ENCODE results near the gene BBS9. TPM values are rescaled to one million over a fixed set of nuclear protein-coding genes. Genes with fewer than 3 reads are reported as not detected.

BBS9 gene
- total and polyA plus RNA-seq, 4 experiments from 2014 or later = 13.9 to 27.3 (median 24.8) TPM

- H3K27me3 Mint-ChIP-seq = no peaks in the 10 kb centered on the region
- H3K4me1 Mint-ChIP-seq = no peaks in the 10 kb centered on the region
- intact Hi-C loops (cut with micrococcal nuclease) = no loop called here
- Histone ChIP-seq H3K36me3 (ENCODE audit: insufficient read depth, low read length) (no peaks in the 10 kb centered on the region), H3K9me3 (ENCODE audit: control insufficient read depth in 1 of 2, low read length in 2 of 2) (no peaks in the 10 kb centered on the region), H3K27me3 (ENCODE audit: insufficient read depth, low read length) (no peaks in the 10 kb centered on the region), H3K4me3 (ENCODE audit: low read length in 2 of 2) (no peak overlapping the region), H3K4me1 (ENCODE audit: insufficient read depth, low read length) (no peaks in the 10 kb centered on the region), H3K27ac (ENCODE audit: low read depth, low read length) (no peak overlapping the region)
- no peaks in the 10 kb centered on the region for H3K9me3 Mint-ChIP-seq
- no peak overlapping the region for H3K27ac Mint-ChIP-seq
- H3K4me3 Mint-ChIP-seq = no peak overlapping the region
- CTCF ChIA-PET (ENCODE audit: partially characterized antibody) = no interaction called here
- DNase-seq = no peak
- POLR2A ChIA-PET (ENCODE audit: partially characterized antibody) = no interaction called here
- H3K36me3 Mint-ChIP-seq = peaks cover 4 to 12% of the 10 kb centered on the region in 2 donors
Measured at GRCh38 chr7:33632322-33632721, 503.0 kb downstream of the BBS9 start.

DNA sequence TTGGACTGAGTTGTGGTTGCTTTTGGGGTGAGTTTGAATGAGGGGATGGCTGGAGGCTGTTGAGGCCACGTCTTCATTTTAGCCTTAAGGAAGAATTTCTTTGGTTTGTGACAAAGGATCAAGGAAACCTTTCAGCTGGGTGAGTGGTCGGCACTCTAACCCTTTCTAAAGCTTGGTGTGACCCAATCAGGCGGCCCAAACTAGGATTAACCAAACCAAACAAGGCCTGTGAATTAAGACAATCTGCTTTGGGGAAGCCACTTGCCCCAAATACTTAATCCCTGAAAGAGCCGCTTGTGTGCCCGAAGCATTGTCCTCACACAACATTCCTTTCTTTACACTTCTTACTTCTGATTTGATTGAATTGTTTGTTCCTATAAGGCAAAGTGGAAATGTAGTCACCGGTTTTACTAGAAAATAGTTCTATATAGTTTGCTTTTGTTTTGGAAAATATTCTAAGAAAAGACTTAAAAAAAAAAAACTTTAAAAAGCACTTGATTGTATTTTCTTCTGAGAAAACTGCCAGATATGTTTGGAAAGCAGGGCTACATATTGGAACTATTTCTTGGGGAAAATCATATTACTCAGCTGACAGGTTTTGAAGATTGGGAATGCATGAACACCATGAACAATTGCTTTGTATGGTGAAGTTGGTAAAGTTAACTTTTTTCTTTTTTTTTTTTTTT, 503.6 kb downstream of the BBS9 start:
- no peaks in the 10 kb centered on the region for H3K4me1 ChIP-seq (ENCODE audit: insufficient read depth, low read length)
- Mint-ChIP-seq H3K27me3 (no peaks in the 10 kb centered on the region), H3K4me3 (no peak overlapping the region), H3K4me1 (no peaks in the 10 kb centered on the region), H3K36me3 (peaks cover 5 to 14% of the 10 kb centered on the region in 2 donors), H3K27ac (no peak overlapping the region), H3K9me3 (no peaks in the 10 kb centered on the region)
- ChIA-PET POLR2A (ENCODE audit: partially characterized antibody) (no interaction called here), CTCF (ENCODE audit: partially characterized antibody) (interaction anchor here (0.7 kb wide), 1 partner anchor 146 kb away, joined by 3 read pairs; no protein-coding TSS in a partner anchor)
- H3K9me3 ChIP-seq (ENCODE audit: control insufficient read depth in 1 of 2, low read length in 2 of 2) = no peaks in the 10 kb centered on the region
- no peak for DNase-seq
- H3K27me3 ChIP-seq (ENCODE audit: insufficient read depth, low read length) = no peaks in the 10 kb centered on the region
- no peak overlapping the region for H3K4me3 ChIP-seq (ENCODE audit: low read length in 2 of 2)
- intact Hi-C loops (cut with micrococcal nuclease) = no loop called here
- H3K27ac ChIP-seq (ENCODE audit: low read depth, low read length) = no peak overlapping the region
- H3K36me3 ChIP-seq (ENCODE audit: insufficient read depth, low read length) = no peaks in the 10 kb centered on the region

DNA sequence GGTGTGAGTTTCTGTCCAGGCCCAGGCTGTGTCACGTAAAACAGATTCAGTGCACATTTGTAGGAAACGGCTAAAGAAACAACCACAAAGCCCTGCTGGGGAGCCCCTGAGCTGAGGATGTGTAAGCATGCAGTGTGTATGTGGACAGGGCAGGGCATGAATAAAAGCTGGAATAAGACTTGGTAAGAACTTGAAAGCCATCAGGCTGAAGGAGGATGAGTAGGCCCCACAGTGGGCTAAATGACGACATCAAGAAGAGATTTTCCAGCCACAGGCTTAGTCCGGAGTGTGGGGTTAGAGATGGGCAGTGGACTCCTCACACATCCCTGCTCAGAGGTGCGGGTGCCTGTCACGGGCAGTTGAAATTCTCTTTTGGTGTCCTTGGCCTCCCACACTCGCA, 505.2 kb downstream of the BBS9 start:
- ChIA-PET POLR2A (ENCODE audit: partially characterized antibody) (no interaction called here), CTCF (ENCODE audit: partially characterized antibody) (no interaction called here)
- intact Hi-C loops (cut with micrococcal nuclease) = no loop called here
- no peaks in the 10 kb centered on the region for H3K27me3 ChIP-seq (ENCODE audit: insufficient read depth, low read length)
- H3K9me3 ChIP-seq (ENCODE audit: control insufficient read depth in 1 of 2, low read length in 2 of 2) = no peaks in the 10 kb centered on the region
- H3K4me3 ChIP-seq (ENCODE audit: low read length in 2 of 2) = no peak overlapping the region
- Mint-ChIP-seq H3K4me3 (no peak overlapping the region), H3K9me3 (no peaks in the 10 kb centered on the region), H3K4me1 (no peaks in the 10 kb centered on the region), H3K27ac (no peak overlapping the region), H3K36me3 (peaks cover 7 to 15% of the 10 kb centered on the region in 2 donors), H3K27me3 (no peaks in the 10 kb centered on the region)
- no peak overlapping the region for H3K27ac ChIP-seq (ENCODE audit: low read depth, low read length)
- H3K4me1 ChIP-seq (ENCODE audit: insufficient read depth, low read length) = no peaks in the 10 kb centered on the region
- DNase-seq = no peak
- no peaks in the 10 kb centered on the region for H3K36me3 ChIP-seq (ENCODE audit: insufficient read depth, low read length)

DNA sequence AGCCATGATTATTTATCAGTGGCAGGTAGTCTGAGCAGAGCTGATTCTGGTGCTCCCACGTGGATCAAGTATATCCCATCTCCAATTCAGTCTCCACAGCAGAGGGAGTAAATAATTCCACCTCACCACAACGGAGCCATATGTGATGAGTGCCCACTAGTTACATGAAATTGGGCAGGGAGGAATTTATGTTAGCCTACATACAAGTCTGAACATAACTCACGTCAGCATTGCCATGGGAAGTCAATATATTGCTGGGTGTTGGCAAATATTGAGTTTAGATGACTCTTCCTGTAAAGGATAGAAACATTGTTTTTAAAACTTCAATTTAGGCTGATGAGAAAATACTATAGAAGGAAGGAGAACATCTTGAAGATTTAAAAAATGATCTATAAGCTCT, 507.0 kb downstream of the BBS9 start:
- H3K4me3 Mint-ChIP-seq = no peak overlapping the region
- Histone ChIP-seq H3K9me3 (ENCODE audit: control insufficient read depth in 1 of 2, low read length in 2 of 2) (no peaks in the 10 kb centered on the region), H3K27me3 (ENCODE audit: insufficient read depth, low read length) (no peaks in the 10 kb centered on the region), H3K4me3 (ENCODE audit: low read length in 2 of 2) (no peak overlapping the region), H3K27ac (ENCODE audit: low read depth, low read length) (no peak overlapping the region), H3K36me3 (ENCODE audit: insufficient read depth, low read length) (no peaks in the 10 kb centered on the region), H3K4me1 (ENCODE audit: insufficient read depth, low read length) (no peaks in the 10 kb centered on the region)
- H3K27me3 Mint-ChIP-seq = no peaks in the 10 kb centered on the region
- no peak for DNase-seq
- no peaks in the 10 kb centered on the region for H3K9me3 Mint-ChIP-seq
- CTCF ChIA-PET (ENCODE audit: partially characterized antibody) = no interaction called here
- H3K36me3 Mint-ChIP-seq = peaks cover 14 to 18% of the 10 kb centered on the region in 2 donors
- intact Hi-C loops (cut with micrococcal nuclease) = no loop called here
- POLR2A ChIA-PET (ENCODE audit: partially characterized antibody) = no interaction called here
- H3K4me1 Mint-ChIP-seq = no peaks in the 10 kb centered on the region
- H3K27ac Mint-ChIP-seq = no peak overlapping the region

DNA sequence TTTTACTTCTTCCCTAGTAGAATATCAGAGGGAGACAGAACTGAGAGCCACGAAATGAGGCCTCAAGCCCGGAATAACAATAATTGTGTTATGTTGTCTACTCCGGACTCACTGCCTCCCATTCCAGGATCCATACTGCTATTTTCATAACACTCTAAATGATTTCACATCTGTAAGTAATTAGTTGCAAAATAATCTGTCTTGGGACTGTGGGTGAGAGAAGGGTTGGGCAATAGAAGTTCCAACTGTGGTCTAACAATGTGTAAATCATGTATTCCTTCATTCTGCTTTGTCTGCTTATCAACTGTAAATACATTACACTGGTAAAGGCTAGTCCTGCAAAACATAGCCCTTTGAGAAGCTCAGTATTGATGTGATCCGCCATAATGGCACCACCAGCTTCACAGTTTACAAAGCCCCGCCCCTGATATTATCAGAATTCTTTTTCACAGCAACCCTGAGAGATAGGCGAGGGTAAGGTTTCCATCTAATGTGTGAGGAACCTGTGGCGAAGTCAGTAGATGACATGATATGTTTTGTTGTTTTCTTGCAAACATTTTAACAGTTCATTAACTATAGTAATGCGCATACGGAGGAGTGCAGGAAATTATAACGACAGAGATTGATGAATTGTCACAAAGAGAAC, 510.3 kb downstream of the BBS9 start:
- ChIA-PET POLR2A (ENCODE audit: partially characterized antibody) (no interaction called here), CTCF (ENCODE audit: partially characterized antibody) (no interaction called here)
- Histone ChIP-seq H3K4me1 (ENCODE audit: insufficient read depth, low read length) (no peaks in the 10 kb centered on the region), H3K36me3 (ENCODE audit: insufficient read depth, low read length) (no peaks in the 10 kb centered on the region), H3K9me3 (ENCODE audit: control insufficient read depth in 1 of 2, low read length in 2 of 2) (no peaks in the 10 kb centered on the region), H3K27ac (ENCODE audit: low read depth, low read length) (no peak overlapping the region), H3K27me3 (ENCODE audit: insufficient read depth, low read length) (no peaks in the 10 kb centered on the region), H3K4me3 (ENCODE audit: low read length in 2 of 2) (no peak overlapping the region)
- H3K36me3 Mint-ChIP-seq = peaks cover 28 to 39% of the 10 kb centered on the region in 2 donors
- no peak overlapping the region for H3K4me3 Mint-ChIP-seq
- H3K27ac Mint-ChIP-seq = no peak overlapping the region
- intact Hi-C loops (cut with micrococcal nuclease) = no loop called here
- peaks cover 0 to 1% (median 0%) of the 10 kb centered on the region in 4 donors for H3K4me1 Mint-ChIP-seq
- DNase-seq = no peak
- no peaks in the 10 kb centered on the region for H3K27me3 Mint-ChIP-seq
- H3K9me3 Mint-ChIP-seq = no peaks in the 10 kb centered on the region

- no peak overlapping the region for H3K27ac Mint-ChIP-seq
- H3K4me1 Mint-ChIP-seq = peaks cover 0 to 1% (median 0%) of the 10 kb centered on the region in 4 donors
- DNase-seq = no peak
- H3K27me3 Mint-ChIP-seq = no peaks in the 10 kb centered on the region
- ChIA-PET POLR2A (ENCODE audit: partially characterized antibody) (no interaction called here), CTCF (ENCODE audit: partially characterized antibody) (no interaction called here)
- Histone ChIP-seq H3K9me3 (ENCODE audit: control insufficient read depth in 1 of 2, low read length in 2 of 2) (no peaks in the 10 kb centered on the region), H3K36me3 (ENCODE audit: insufficient read depth, low read length) (no peaks in the 10 kb centered on the region), H3K4me3 (ENCODE audit: low read length in 2 of 2) (no peak overlapping the region), H3K27me3 (ENCODE audit: insufficient read depth, low read length) (no peaks in the 10 kb centered on the region), H3K27ac (ENCODE audit: low read depth, low read length) (no peak overlapping the region), H3K4me1 (ENCODE audit: insufficient read depth, low read length) (no peaks in the 10 kb centered on the region)
- peaks cover 28 to 44% of the 10 kb centered on the region in 2 donors for H3K36me3 Mint-ChIP-seq
- no peaks in the 10 kb centered on the region for H3K9me3 Mint-ChIP-seq
- no peak overlapping the region for H3K4me3 Mint-ChIP-seq
- intact Hi-C loops (cut with micrococcal nuclease) = no loop called here
Measured at GRCh38 chr7:33640741-33641140, 511.4 kb downstream of the BBS9 start.

DNA sequence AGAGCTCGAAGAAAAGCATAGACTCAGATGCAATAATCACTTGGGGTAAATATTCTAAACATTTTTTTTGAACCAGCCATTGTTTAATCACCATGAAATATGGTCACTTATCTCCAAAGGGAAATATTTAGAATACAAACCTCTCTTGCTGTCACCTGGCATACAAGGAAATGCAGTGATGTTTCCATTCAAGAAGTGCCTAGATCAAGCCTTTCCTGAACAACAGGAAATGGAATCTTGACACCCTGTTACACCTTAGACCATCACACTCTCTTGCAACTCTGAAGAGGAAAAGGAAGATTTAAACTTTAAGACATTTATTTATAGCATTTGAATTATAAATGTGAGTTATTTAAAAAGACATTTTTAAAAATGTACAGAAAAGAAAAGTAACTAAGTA, 512.9 kb downstream of the BBS9 start:
- ChIA-PET CTCF (ENCODE audit: partially characterized antibody) (no interaction called here), POLR2A (ENCODE audit: partially characterized antibody) (no interaction called here)
- Mint-ChIP-seq H3K4me3 (no peak overlapping the region), H3K9me3 (no peaks in the 10 kb centered on the region), H3K36me3 (peaks cover 32 to 59% of the 10 kb centered on the region in 2 donors), H3K27ac (peak overlapping the region in 1 of 7 donors; percentile 72), H3K27me3 (no peaks in the 10 kb centered on the region), H3K4me1 (peaks cover 0 to 1% (median 0%) of the 10 kb centered on the region in 4 donors)
- no peaks in the 10 kb centered on the region for H3K9me3 ChIP-seq (ENCODE audit: control insufficient read depth in 1 of 2, low read length in 2 of 2)
- no peak overlapping the region for H3K4me3 ChIP-seq (ENCODE audit: low read length in 2 of 2)
- no peak overlapping the region for H3K27ac ChIP-seq (ENCODE audit: low read depth, low read length)
- DNase-seq = no peak
- intact Hi-C loops (cut with micrococcal nuclease) = no loop called here
- no peaks in the 10 kb centered on the region for H3K36me3 ChIP-seq (ENCODE audit: insufficient read depth, low read length)
- H3K27me3 ChIP-seq (ENCODE audit: insufficient read depth, low read length) = no peaks in the 10 kb centered on the region
- no peaks in the 10 kb centered on the region for H3K4me1 ChIP-seq (ENCODE audit: insufficient read depth, low read length)
